Kidney (tissue), 14 donors: ENCODE results near the gene NHEJ1. TPM values are rescaled to one million over a fixed set of nuclear protein-coding genes. Genes with fewer than 3 reads are reported as not detected.

Source experiments
- DNase-seq, 5 donors: peaks; one replicate each; pipeline ENCODE4 v3.0.0-alpha.2; 2013 to 2020
- FAIRE-seq: peaks from 2 replicates; lab custom pipeline; 2012; peaks lifted over from hg19 to GRCh38; lab: Jason Lieb, UNC
- H3K27ac ChIP-seq, 2 donors: one replicate each; pipeline ENCODE4 v1.7.0; 2013; ENCODE audit warnings: low read depth in 2 of 2, low read length in 2 of 2, inconsistent platforms in 1 of 2
- H3K27me3 ChIP-seq: one replicate; pipeline ENCODE4 v1.7.1; 2013; ENCODE audit warnings: low read length, inconsistent platforms; ENCODE audit not compliant: control insufficient read depth, insufficient read depth
- H3K36me3 ChIP-seq, 3 donors: one replicate each; pipeline versions ENCODE4 v1.7.0 to v1.7.1; 2013; ENCODE audit warnings: low read length in 3 of 3, control low read depth in 1 of 3, inconsistent platforms in 1 of 3; ENCODE audit not compliant: insufficient read depth in 3 of 3, control insufficient read depth in 2 of 3
- H3K4me1 ChIP-seq, 3 donors: one replicate each; pipeline versions ENCODE4 v1.7.0 to v1.7.1; 2013; ENCODE audit warnings: low read length in 3 of 3, inconsistent platforms in 1 of 3, low read depth in 1 of 3; ENCODE audit not compliant: control insufficient read depth in 2 of 3, insufficient read depth in 2 of 3
- H3K4me3 ChIP-seq, 3 donors: one replicate each; pipeline versions ENCODE4 v1.7.0 to v1.8.1; 2013; ENCODE audit warnings: low read length in 3 of 3, control low read depth in 1 of 3, inconsistent platforms in 1 of 3
- H3K9ac ChIP-seq, 3 donors: one replicate each; pipeline versions ENCODE4 v1.7.0 to v1.7.1; 2013; ENCODE audit warnings: low read length in 3 of 3, control low read depth in 1 of 3, inconsistent platforms in 1 of 3
- H3K9me3 ChIP-seq, 3 donors: one replicate each; pipeline versions ENCODE4 v1.7.0 to v1.7.1; 2013; ENCODE audit warnings: low read length in 3 of 3, control low read depth in 1 of 3, inconsistent platforms in 1 of 3; ENCODE audit not compliant: control insufficient read depth in 2 of 3, insufficient read depth in 1 of 3
- CTCF ChIP-seq: IDR thresholded peaks from 3 replicates; pipeline ENCODE4 v1.5.1; 2012; ENCODE audit warnings: mild to moderate bottlenecking, moderate library complexity, borderline replicate concordance; ENCODE audit not compliant: insufficient read depth; ENCODE audit errors: extremely low read depth
- intact Hi-C: fragments of 100-400 bp; cut with DNase I; formaldehyde crosslinking; loops from one replicate; pipeline ENCODE4 v1.11.1; 2022
- polyA plus RNA-seq: library from polyadenylated mRNA; stranded (reverse); fragments of 350-450 nt; fragmentation: Illumina TruSeq; extraction: RNeasy Lipid Tissue Mini Kit (QIAGEN cat#74804); gene quantifications from one replicate; pipeline ENCODE4 v1.2.3, GENCODE V29; 2014; ENCODE audit warnings: low read depth, low replicate concordance; ENCODE audit not compliant: insufficient read depth
- total RNA-seq: library from RNA; stranded (reverse); fragmentation: NEBNext Ultra II Directional; extraction: Animal tissue kit (Norgen Biotek cat#: 25700); gene quantifications from one replicate; pipeline ENCODE4 v1.2.1, GENCODE V29; 2021
- donor health status: control.
- donor health status: control.
- donor health status: control.
- donor health status: control.
- donor health status: control.
- donor health status: DM: yes; HTN: yes; CAD: no.
- donor health status: Normal renal cell carcinoma (clear cell type).

NHEJ1 gene
- total and polyA plus RNA-seq, 2 donors from 2014 or later: 17.5 to 17.7 TPM

DNA sequence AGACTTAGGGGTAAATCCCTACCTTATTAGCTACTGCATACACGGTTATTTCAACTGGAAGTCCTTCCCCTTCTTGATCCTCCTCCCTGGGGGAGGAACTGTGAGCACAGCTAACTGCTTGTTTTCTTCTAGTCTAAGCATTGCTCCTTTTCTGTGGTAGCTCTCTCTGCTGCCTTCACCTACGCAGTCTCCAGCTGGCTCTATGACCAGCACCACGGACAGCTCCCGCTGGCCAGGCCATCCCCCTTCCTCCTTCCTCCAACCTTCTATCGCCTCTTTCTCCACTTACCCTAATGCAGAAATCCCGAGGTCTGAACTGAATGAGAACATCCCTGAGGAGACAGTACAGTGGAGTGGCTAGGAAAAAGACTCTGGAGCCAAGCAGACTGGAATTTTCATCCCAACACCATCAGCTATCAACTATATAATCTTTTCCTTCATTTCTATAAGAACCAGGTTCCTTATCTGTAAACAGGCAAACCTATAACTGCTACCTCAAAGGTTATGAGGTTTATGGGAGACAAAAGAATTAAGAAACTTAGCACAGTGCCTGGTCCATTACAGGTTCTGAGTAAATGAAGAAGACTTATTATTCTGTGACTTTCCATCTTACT is 114.6 kb downstream of the NHEJ1 start:
- no peaks in the 10 kb centered on the region for H3K9me3 ChIP-seq
- no peak for TF ChIP-seq CTCF
- no peaks in the 10 kb centered on the region for H3K36me3 ChIP-seq
- no peak overlapping the region for H3K27ac ChIP-seq
- no peak overlapping the region for H3K4me3 ChIP-seq
- DNase-seq (peak in 4 of 5 donors; percentile 65 to 85 (median 81)), FAIRE-seq (no peak)
- intact Hi-C loops: no loop called here
- H3K27me3 ChIP-seq: peaks cover under 1% of the 10 kb centered on the region
- H3K4me1 ChIP-seq: no peaks in the 10 kb centered on the region
- no peak overlapping the region for H3K9ac ChIP-seq

GRCh38 chr2:219042750-219043149 is 117.9 kb downstream of the NHEJ1 start:
- H3K9ac ChIP-seq: no peak overlapping the region
- H3K4me1 ChIP-seq: no peaks in the 10 kb centered on the region
- no peak for DNase-seq
- TF ChIP-seq CTCF: no peak
- intact Hi-C loops: no loop called here
- peaks cover 8% of the 10 kb centered on the region for H3K27me3 ChIP-seq
- H3K4me3 ChIP-seq: no peak overlapping the region
- no peaks in the 10 kb centered on the region for H3K9me3 ChIP-seq
- H3K27ac ChIP-seq: no peak overlapping the region
- no peak for FAIRE-seq
- H3K36me3 ChIP-seq: no peaks in the 10 kb centered on the region

DNA sequence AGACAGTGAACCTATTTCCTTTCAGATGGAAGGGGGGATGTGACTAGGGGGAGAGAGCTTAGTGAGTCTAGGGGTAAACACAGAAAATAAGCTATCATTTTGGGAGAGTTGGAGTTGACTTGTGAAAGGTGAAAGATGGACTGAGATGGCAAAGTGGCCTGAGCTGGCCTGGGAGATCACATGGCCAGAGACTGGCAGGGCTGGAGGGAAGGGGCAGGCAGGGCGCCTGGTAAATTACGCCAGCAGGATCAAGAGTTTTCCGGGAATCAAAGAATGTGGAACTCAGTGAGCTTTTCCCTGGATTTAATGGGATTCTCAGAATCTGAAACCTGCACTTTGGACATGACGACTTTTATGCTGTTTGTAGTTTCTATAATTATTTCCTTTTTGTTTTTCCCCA is 118.5 kb downstream of the NHEJ1 start:
- intact Hi-C loops: no loop called here
- TF ChIP-seq CTCF: no peak
- Histone ChIP-seq H3K27ac (no peak overlapping the region), H3K36me3 (no peaks in the 10 kb centered on the region), H3K9me3 (no peaks in the 10 kb centered on the region), H3K27me3 (peaks cover 8% of the 10 kb centered on the region), H3K9ac (no peak overlapping the region), H3K4me1 (no peaks in the 10 kb centered on the region), H3K4me3 (no peak overlapping the region)
- FAIRE-seq (no peak), DNase-seq (no peak)

GRCh38 chr2:219041252-219041651 is 119.4 kb downstream of the NHEJ1 start, which contains the start of gene CFAP65:
CFAP65 (minus strand) TSS chr2:219041516; CDS start chr2:219039048, 2,468 bp downstream.
- peak in 3 of 5 donors; percentile 6 to 55 (median 54) for DNase-seq
- no peak for TF ChIP-seq CTCF
- no peak for FAIRE-seq
- no peak within 1 kb of the TSS for H3K27ac ChIP-seq
- H3K27me3 ChIP-seq: peaks cover 8% of the 10 kb centered on the region
- H3K4me1 ChIP-seq: no peaks in the 10 kb centered on the region
- H3K9ac ChIP-seq: no peak within 1 kb of the TSS
- peak within 1 kb of the TSS; percentile 2 to 64 (median 63) for H3K4me3 ChIP-seq
- H3K9me3 ChIP-seq: no peaks in the 10 kb centered on the region
- no peaks in the 10 kb centered on the region for H3K36me3 ChIP-seq
- intact Hi-C loops: no loop called here
